Muscle layer of colon (tissue), 2 donors: Measurements from ENCODE around the gene ACP2.

Experiments
- H3K27ac ChIP-seq: one replicate; pipeline ENCODE4 v1.7.0; 2013; ENCODE audit warnings: low read depth, mild to moderate bottlenecking, low read length, moderate library complexity
- H3K27me3 ChIP-seq, 2 donors: one replicate each; pipeline ENCODE4 v1.7.0; 2013; ENCODE audit warnings: low read length in 2 of 2, mild to moderate bottlenecking in 2 of 2; ENCODE audit not compliant: insufficient read depth in 2 of 2, control insufficient read depth in 1 of 2
- H3K36me3 ChIP-seq: one replicate; pipeline ENCODE4 v1.7.0; 2013; ENCODE audit warnings: mild to moderate bottlenecking, low read length; ENCODE audit not compliant: insufficient read depth
- H3K4me1 ChIP-seq: one replicate; pipeline ENCODE4 v1.7.0; 2013; ENCODE audit warnings: mild to moderate bottlenecking, low read length; ENCODE audit not compliant: insufficient read depth
- H3K4me3 ChIP-seq, 2 donors: one replicate each; pipeline ENCODE4 v1.7.0; 2013; ENCODE audit warnings: low read length in 2 of 2, low read depth in 1 of 2, mild to moderate bottlenecking in 1 of 2, moderate library complexity in 1 of 2
- H3K9ac ChIP-seq: one replicate; pipeline ENCODE4 v1.7.0; 2013; ENCODE audit warnings: low read length
- H3K9me3 ChIP-seq: one replicate; pipeline ENCODE4 v1.7.0; 2013; ENCODE audit warnings: mild to moderate bottlenecking, low read length
- donor health status: abdominal sarcoma.
- donor health status: Adenocarcinoma of cecum.

Gene ACP2

GRCh38 chr11:47248664-47249377 is at the start of gene ACP2:
TSS of gene ACP2 (minus strand) at chr11:47248814. CDS start at chr11:47248789, 25 bp downstream.
- peaks cover 25% of the 10 kb centered on the region for H3K4me1 ChIP-seq
- peak within 1 kb of the TSS; percentile 95 for H3K9ac ChIP-seq

GRCh38 chr11:47296045-47296444 is 47.4 kb upstream of the ACP2 start:
- Histone ChIP-seq H3K27me3 (no peaks in the 10 kb centered on the region), H3K4me3 (no peak overlapping the region), H3K27ac (no peak overlapping the region), H3K9me3 (no peaks in the 10 kb centered on the region), H3K36me3 (peaks cover 67% of the 10 kb centered on the region), H3K9ac (no peak overlapping the region), H3K4me1 (peaks cover 7% of the 10 kb centered on the region)

More at GRCh38 chr11:47248664-47249377, at the start of gene ACP2:
- Histone ChIP-seq H3K27ac (peak within 1 kb of the TSS; percentile 83), H3K4me3 (peak within 1 kb of the TSS; percentile 75 to 99), H3K9me3 (no peaks in the 10 kb centered on the region), H3K27me3 (no peaks in the 10 kb centered on the region), H3K36me3 (peaks cover 19% of the 10 kb centered on the region)

- Histone ChIP-seq H3K4me3 (no peak overlapping the region), H3K9ac (no peak overlapping the region), H3K9me3 (no peaks in the 10 kb centered on the region), H3K27ac (no peak overlapping the region), H3K4me1 (peaks cover 7% of the 10 kb centered on the region), H3K36me3 (peaks cover 74% of the 10 kb centered on the region), H3K27me3 (no peaks in the 10 kb centered on the region)
These were observed 46.8 kb upstream of the ACP2 start for GRCh38 chr11:47295385-47295784.

- Histone ChIP-seq H3K27ac (no peak overlapping the region), H3K9ac (no peak overlapping the region), H3K9me3 (no peaks in the 10 kb centered on the region), H3K4me3 (no peak overlapping the region), H3K4me1 (peaks cover 7% of the 10 kb centered on the region), H3K36me3 (peaks cover 73% of the 10 kb centered on the region), H3K27me3 (no peaks in the 10 kb centered on the region)
These were observed 41.2 kb upstream of the ACP2 start for GRCh38 chr11:47289856-47290255.

- Histone ChIP-seq H3K9me3 (no peaks in the 10 kb centered on the region), H3K27me3 (no peaks in the 10 kb centered on the region), H3K9ac (no peak overlapping the region), H3K4me3 (no peak overlapping the region), H3K36me3 (peaks cover 78% of the 10 kb centered on the region), H3K27ac (no peak overlapping the region), H3K4me1 (peaks cover 7% of the 10 kb centered on the region)
These were observed 39.5 kb upstream of the ACP2 start for GRCh38 chr11:47288066-47288465.

GRCh38 chr11:47285969-47286770 is 37.6 kb upstream of the ACP2 start:
- Histone ChIP-seq H3K9ac (no peak overlapping the region), H3K27ac (no peak overlapping the region), H3K4me1 (peaks cover under 1% of the 10 kb centered on the region), H3K9me3 (no peaks in the 10 kb centered on the region), H3K4me3 (no peak overlapping the region), H3K27me3 (no peaks in the 10 kb centered on the region), H3K36me3 (peaks cover 73% of the 10 kb centered on the region)

- H3K27me3 ChIP-seq = no peaks in the 10 kb centered on the region
- no peaks in the 10 kb centered on the region for H3K9me3 ChIP-seq
- H3K9ac ChIP-seq = no peak overlapping the region
- no peak overlapping the region for H3K4me3 ChIP-seq
- no peaks in the 10 kb centered on the region for H3K4me1 ChIP-seq
- no peak overlapping the region for H3K27ac ChIP-seq
- peaks cover 70% of the 10 kb centered on the region for H3K36me3 ChIP-seq
These were observed 35.5 kb upstream of the ACP2 start for GRCh38 chr11:47284151-47284550.

- peaks cover 81% of the 10 kb centered on the region for H3K36me3 ChIP-seq
- no peak overlapping the region for H3K9ac ChIP-seq
- no peaks in the 10 kb centered on the region for H3K27me3 ChIP-seq
- no peaks in the 10 kb centered on the region for H3K9me3 ChIP-seq
- no peaks in the 10 kb centered on the region for H3K4me1 ChIP-seq
- H3K27ac ChIP-seq = no peak overlapping the region
- no peak overlapping the region for H3K4me3 ChIP-seq
These were observed 33.8 kb upstream of the ACP2 start for GRCh38 chr11:47282462-47282861.

GRCh38 chr11:47280860-47281259 is 32.2 kb upstream of the ACP2 start:
- H3K9ac ChIP-seq = no peak overlapping the region
- H3K4me3 ChIP-seq = no peak overlapping the region
- H3K36me3 ChIP-seq = peaks cover 85% of the 10 kb centered on the region
- H3K4me1 ChIP-seq = no peaks in the 10 kb centered on the region
- H3K9me3 ChIP-seq = no peaks in the 10 kb centered on the region
- no peak overlapping the region for H3K27ac ChIP-seq
- H3K27me3 ChIP-seq = no peaks in the 10 kb centered on the region

- Histone ChIP-seq H3K4me1 (no peaks in the 10 kb centered on the region), H3K4me3 (no peak overlapping the region), H3K27me3 (no peaks in the 10 kb centered on the region), H3K9ac (no peak overlapping the region), H3K9me3 (no peaks in the 10 kb centered on the region), H3K36me3 (peaks cover 85% of the 10 kb centered on the region), H3K27ac (no peak overlapping the region)
These were observed 31.5 kb upstream of the ACP2 start for GRCh38 chr11:47280099-47280498.

GRCh38 chr11:47278769-47279168 is 30.2 kb upstream of the ACP2 start:
- no peak overlapping the region for H3K9ac ChIP-seq
- no peaks in the 10 kb centered on the region for H3K9me3 ChIP-seq
- peaks cover 76% of the 10 kb centered on the region for H3K36me3 ChIP-seq
- H3K4me1 ChIP-seq = no peaks in the 10 kb centered on the region
- no peak overlapping the region for H3K27ac ChIP-seq
- no peaks in the 10 kb centered on the region for H3K27me3 ChIP-seq
- no peak overlapping the region for H3K4me3 ChIP-seq
